ENCODE data around the gene GABBR2.
"Not testable (repeated sequence)": the region's sequence is repeated elsewhere in the genome, so short reads cannot be mapped to it uniquely, and the experiment has no call there.

Gene GABBR2

GRCh38 chr9:98596486-98596885, 112.2 kb downstream of the GABBR2 start:
- no peak for DNase-seq (ENCODE audit: low read depth)

GRCh38 chr9:98594546-98595160, 114.1 kb downstream of the GABBR2 start:
- no peak for DNase-seq (ENCODE audit: low read depth)

DNA sequence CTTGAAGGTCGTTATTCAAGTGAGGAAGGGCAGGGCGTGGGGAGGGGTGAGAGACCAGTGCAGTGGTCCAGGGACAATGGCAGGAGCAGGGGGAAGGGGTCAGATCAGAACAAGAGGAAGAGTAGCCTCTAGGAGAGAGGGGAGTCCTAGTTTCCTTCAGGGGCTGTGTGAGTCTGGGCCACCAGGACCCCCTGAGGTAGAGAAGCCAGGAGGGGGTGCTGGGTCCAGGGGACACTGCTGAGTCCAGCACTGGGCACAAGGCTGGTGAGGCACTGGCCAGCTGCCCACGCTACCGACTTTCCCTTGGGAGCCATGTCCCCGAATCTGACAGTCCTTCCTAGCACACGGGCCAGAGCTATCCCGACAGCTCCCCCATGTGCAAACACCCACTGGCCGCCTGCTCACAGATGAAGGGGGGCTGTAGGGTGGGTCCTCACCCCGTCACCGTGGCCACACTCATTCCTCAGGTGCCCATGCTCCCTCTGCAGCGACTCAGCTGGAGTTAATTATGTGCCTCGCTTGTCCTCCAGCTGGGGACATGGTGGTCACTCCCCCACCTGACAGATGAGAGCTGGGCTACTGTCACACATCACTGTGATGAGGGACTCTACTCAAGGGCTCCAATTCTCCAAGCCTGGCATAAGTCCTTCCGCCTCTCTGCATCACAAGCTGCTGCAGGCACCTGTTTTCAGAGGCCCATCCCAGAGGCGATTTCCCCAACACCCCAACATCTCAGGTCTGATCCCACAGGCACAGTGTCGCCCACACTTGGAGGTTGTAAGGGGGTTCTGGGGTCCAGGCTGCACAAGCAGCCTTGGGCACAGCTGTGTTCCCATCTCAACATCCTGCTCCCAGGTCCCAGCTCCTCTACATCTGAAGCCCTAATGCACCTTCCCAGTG, 115.1 kb downstream of the GABBR2 start:
- DNase-seq (ENCODE audit: low read depth), result no peak

GRCh38 chr9:98591696-98592095, 117.0 kb downstream of the GABBR2 start:
- DNase-seq (ENCODE audit: low read depth), result no peak

DNA sequence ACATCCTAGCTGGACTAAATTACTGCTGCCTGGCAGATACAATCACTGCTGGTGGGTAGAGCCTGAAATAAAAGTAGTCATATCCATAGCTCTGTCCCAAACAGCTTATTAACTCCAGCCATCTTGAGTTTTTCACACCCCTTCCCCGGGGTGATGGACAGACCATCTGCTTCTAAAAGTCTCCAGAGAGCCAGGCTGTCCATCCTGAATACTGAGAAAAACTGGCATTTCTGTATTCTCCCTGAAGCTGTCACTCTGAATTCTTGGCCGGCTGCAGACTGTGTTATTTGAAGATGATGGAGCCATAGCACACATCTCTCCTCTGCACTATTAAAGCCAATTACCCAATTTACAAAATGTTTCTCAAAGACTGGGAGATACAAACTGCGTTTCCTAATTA, 118.6 kb downstream of the GABBR2 start:
- no peak for DNase-seq (ENCODE audit: low read depth)

GRCh38 chr9:98589102-98589501, 119.6 kb downstream of the GABBR2 start:
- DNase-seq (ENCODE audit: low read depth), result no peak

DNA sequence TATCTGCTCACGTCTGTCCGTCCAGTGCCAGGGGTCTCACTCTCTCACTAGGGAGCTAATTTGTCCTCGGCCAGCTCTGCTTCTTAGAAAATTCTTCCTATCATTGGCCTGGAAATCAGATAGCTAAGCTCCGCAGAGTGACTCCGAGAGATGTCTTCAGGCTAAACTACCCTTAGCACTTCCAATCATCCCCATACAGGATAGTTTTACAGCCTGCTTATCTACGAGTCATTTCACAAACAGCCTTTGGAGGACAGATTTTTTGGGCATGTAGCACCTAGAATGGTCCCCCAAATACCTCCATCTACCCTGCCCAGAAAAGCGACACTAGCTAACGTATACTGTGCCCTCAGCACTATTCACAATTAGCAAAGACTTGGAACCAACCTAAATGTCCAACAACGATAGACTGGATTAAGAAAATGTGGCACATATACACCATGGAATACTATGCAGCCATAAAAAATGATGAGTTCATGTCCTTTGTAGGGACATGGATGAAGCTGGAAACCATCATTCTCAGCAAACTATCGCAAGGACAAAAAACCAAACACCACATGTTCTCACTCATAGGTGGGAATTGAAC, 123.8 kb downstream of the GABBR2 start:
- DNase-seq (ENCODE audit: low read depth), result not testable (repeated sequence)

DNA sequence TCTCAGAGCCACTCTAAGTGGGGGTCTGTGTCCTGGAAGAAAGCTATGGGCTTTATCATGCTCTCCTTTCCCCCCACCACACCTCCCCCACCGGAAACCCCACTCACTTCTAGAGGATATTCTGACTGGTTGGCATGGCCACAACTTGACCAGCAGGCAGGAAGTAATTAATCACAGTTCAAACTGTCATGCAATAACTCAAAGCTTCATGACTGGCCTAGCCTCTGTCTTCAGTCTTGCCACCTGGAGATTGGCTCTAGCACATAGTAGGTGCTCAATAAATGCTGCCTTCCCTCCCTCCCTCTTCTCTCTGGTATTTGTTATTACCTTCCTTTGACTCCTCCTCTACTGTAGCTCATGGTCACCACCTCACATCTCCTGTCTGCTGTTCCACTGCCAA, 124.7 kb downstream of the GABBR2 start:
- DNase-seq (ENCODE audit: low read depth), result no peak

DNA sequence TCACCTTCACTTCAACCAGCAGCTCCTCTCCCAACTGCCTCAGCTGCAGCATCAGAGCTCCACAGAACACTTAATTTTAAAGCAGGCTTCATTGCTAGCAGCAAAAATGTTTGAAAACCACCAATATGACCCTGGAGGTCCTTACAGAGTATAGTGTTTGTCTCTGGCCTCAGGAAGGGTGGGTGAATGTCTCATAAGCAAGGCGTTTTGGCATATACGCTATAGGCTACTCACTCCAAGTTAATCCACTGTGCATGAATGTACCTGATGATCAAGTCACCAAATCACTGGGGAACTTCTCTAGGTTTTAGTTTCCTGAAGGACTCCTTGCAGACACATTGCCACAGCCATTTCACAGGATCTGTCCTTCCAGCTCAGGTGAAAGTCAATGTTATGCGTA, 125.3 kb downstream of the GABBR2 start:
- DNase-seq (ENCODE audit: low read depth), result no peak

DNA sequence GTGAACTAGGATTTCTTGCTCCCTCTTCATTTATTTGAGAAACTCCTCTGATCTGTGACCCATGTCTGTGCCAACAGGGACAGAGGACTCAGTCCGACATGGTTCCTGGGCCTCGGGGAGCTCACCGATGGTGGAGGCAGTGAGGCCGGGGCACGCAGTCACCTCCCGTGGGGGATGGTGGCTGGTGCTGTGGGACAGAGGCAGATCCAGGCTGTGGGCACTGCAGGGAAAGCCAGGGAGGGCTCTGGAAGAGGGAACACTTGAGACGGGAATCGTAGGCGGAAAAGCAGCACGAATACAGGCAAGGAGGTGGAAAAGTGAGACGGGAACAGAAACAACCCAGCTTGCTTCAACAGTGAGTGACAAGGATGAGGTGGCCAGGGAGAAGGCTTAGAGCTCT, 127.8 kb downstream of the GABBR2 start:
- DNase-seq (ENCODE audit: low read depth), result no peak

- no peak for DNase-seq (ENCODE audit: low read depth)
These were observed 129.0 kb downstream of the GABBR2 start for GRCh38 chr9:98579700-98580099.

DNA sequence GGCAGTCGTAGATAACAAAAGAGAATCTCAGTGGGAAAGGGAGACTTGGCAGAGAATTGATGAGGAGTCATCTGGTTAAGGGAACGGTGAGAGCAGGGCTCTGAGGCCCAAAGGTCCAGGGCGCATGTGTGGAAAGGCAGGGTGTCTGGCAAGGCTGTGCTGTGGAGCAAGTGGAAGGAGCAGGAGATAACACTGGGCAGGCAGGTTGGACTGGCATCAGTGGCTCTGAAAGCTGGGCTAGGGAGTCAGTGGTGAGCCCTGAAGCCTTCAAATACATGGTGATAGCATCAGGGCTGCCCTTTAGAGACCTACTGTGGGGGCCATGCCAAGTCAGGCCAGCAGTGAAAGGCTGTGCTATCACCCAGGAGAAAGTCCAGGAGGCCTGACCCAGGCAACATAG, 131.3 kb downstream of the GABBR2 start:
- no peak for DNase-seq (ENCODE audit: low read depth)

- DNase-seq (ENCODE audit: low read depth), result no peak
These were observed 131.9 kb downstream of the GABBR2 start for GRCh38 chr9:98576859-98577258.

DNA sequence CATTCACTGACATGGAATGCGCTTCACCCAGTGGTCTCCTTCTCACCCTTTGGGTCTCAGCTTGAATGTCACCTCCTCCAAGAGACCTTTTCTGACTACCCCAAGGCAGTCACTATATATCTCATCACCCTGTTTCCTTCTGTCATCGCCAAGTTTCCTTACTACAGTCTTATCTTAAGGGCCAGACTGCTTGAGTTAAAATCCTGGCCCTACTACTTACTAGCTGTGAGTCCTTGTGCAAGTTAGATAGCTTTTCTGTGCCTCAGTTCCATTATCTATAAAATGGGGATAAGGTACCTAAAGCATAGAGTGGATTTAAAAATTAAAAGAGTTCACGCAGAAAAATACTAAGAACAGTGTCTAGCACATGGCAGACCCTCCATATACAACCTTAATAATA, 132.4 kb downstream of the GABBR2 start:
- DNase-seq (ENCODE audit: low read depth), result peak; percentile 61

DNA sequence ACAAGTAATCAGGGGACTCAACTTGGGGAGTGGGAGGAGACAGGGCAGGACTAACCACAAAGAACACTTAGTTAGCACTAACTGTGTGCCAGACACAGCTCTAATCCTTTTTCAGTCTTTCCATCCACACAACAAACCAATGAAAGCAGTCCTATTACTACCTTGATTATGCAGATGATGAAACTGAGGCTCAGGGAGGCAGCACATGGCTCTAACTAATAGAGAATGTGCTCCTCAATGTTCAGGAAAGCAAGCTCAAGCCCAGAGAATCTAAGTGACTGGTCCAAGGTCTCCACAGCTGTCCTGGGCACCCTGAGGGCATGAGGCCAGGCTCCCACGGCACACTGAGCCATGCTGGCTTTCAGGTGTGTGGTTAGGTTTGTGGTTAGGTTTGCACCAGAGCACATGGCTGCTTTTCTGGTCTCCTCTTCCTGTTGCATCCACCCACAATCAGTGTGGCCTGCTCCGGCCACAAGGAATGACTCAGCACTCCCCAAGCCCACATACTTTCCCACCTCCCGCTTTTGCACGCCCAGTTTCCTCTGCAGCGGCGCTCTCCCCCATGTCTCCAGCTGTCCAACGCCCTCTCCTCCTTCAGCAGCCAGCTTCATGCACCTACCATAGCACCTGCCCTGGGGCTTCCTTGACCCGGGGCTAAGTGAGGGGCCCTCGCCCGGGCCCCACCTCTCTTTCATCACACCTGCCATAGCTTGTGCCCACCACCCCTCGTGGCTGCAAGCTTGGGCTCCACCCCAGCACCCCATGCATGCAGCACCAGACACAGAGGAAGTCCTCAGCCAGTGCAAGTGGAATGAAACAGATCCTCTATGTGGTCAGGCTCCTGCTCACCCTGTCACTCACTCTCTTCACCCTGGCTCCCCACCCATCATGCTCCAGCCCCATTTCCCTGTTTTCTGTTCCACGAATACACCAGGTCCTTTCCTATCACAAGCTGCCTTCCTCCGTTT, 133.1 kb downstream of the GABBR2 start:
- peak; percentile 89 for DNase-seq (ENCODE audit: low read depth)

DNA sequence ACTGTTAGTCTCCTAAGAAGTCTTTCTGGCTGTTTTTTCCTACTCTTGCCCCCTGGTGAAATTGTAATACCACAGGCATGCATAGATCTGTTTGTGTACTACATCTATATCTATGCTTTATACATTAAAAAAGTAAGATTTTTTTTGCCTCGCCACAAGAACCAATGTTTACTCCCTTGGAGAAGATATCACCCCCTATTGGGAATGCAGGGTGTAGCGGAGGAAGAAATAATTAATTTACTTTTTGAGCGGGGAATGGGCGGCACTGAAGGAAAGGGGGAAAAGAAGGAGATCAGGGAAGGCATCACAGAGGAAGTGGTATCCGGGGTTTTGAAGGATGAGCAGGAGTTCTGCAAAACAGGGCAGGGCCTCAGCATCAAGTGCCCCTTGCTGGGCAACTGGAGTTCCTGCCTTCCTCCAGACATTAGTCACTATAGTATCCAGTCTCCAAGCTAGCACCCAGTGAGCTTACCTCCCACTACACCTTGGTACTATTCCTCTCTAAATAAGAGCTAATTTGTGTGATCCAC, 134.9 kb downstream of the GABBR2 start:
- no peak for DNase-seq (ENCODE audit: low read depth)

DNA sequence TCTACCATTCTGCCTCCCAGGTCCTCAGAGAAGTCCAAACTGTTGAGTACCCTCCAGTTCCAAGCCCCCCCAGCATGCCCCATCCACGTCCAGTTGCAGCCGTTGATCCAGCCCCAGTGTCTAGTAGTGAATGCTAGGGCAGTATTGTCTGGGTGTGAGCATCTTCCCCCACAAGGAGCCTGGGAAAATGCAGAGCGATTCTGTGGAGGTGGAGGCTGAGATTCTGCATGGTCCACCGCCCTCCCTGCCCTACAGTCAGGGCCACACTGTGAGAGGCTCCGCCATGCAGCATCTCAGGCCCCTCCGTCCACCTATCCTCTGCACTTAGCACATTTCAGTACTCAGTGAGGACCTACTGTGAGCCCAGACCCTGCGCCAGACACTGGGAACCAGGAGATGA, 135.9 kb downstream of the GABBR2 start:
- DNase-seq (ENCODE audit: low read depth), result no peak

DNA sequence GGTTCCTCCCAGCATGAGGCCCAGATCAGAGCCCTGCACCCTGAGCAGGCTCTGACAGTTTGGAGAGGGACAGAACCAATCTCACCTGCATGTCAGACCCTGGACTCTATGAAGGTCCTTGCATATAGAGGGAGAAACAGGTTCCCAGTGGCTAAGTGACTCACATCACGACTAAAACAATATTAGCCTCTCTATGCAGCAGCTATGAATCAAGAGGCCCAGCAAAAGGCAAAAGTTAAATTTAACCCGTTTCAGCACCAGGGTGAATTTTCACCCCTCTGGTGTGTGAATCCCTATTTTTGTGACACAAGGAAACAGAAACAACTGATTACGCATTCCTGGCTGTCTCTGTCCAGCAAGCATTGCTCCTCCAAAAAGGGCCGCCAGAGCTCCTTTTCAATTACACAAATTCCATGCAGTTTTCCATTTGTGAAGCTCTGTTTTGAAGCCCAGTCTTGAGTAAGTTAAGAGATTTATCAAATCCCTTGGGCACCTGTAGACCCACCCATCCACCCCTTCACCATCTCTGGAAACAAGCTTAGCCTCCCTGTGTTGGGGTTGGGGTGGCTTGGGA, 136.6 kb downstream of the GABBR2 start:
- no peak for DNase-seq (ENCODE audit: low read depth)

GRCh38 chr9:98571643-98572042, 137.1 kb downstream of the GABBR2 start:
- DNase-seq (ENCODE audit: low read depth), result no peak

DNA sequence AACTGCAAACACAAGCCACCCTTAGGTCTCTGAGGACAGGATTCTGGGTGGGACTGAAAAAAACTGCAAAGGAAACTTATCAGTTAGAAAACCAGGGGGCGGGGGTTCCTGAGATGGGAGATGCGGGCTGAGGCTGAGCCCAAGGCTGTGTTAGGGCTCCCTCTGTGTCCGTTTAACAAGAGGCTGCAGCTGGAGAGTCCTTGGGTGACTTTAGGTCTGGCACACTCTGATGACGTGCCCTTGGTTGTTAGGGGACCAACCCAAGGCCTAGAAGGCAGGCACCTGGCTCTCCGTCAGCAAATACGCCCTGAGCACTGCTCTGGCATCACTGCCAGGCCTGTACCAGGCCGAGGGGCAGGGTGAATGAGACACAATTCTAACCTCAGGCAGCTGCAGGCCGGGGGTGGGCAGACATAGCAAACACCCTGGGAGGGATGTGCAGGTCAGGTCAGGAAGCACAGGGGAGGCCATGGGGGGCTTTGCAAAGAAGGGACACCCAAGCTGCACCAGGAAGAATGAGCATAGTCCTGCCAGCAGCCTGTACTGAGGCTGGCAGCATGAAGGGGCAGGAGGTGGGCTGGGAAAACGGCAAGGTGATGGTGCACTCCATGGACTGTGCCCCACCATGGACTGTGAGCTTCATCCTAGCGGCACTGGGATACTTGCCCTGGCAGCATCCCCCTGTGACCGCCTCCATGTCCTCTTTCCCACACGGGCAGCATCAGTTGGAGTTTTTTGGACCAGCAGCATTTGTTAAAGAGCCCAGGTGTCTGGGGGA, 137.9 kb downstream of the GABBR2 start:
- DNase-seq (ENCODE audit: low read depth), result peak; percentile 35

GRCh38 chr9:98570055-98570454, 138.7 kb downstream of the GABBR2 start:
- no peak for DNase-seq (ENCODE audit: low read depth)
